CD4-positive, alpha-beta memory T cell (primary cell): ENCODE measurements around the gene EXOC4. TPM values are rescaled to one million over a fixed set of nuclear protein-coding genes. Genes with fewer than 3 reads are reported as not detected.

ENCODE experiments used
- CTCF ChIA-PET: fragments of 350-600 bp; sonication (Branson Sonifier 250); formaldehyde crosslinking; loops from one replicate; lab custom pipeline; 2021; ENCODE audit warnings: inconsistent platforms; ENCODE audit not compliant: partially characterized antibody; lab: Charles Lee
- POLR2A ChIA-PET: fragments of 350-600 bp; sonication (Branson Sonifier 250); formaldehyde crosslinking; loops from one replicate; lab custom pipeline; 2021; ENCODE audit not compliant: partially characterized antibody; lab: Charles Lee
- DNase-seq, 5 donors: peaks; one replicate each; pipeline versions ENCODE4 v3.0.0 to v3.0.0-alpha.2; 2020 to 2022; ENCODE audit warnings: mixed read lengths in 1 of 5
- H3K27ac ChIP-seq: one replicate; pipeline ENCODE4 v1.7.0; 2013; ENCODE audit warnings: low read depth, low read length
- H3K27me3 ChIP-seq: 2 replicates; pipeline ENCODE4 v1.7.0; 2013; ENCODE audit warnings: mild to moderate bottlenecking, low read length, moderate library complexity; ENCODE audit not compliant: insufficient read depth
- H3K36me3 ChIP-seq: 2 replicates; pipeline ENCODE4 v1.7.0; 2013; ENCODE audit warnings: mild to moderate bottlenecking, low read length, moderate library complexity; ENCODE audit not compliant: insufficient read depth
- H3K4me1 ChIP-seq: 2 replicates; pipeline ENCODE4 v1.7.0; 2013; ENCODE audit warnings: mild to moderate bottlenecking, low read length, moderate library complexity; ENCODE audit not compliant: insufficient read depth
- H3K4me3 ChIP-seq, 2 donors: one replicate each; pipeline ENCODE4 v1.7.0; 2013; ENCODE audit warnings: low read length in 2 of 2, mild to moderate bottlenecking in 1 of 2
- H3K9me3 ChIP-seq, 2 donors: one replicate each; pipeline ENCODE4 v1.7.0; 2013; ENCODE audit warnings: low read length in 2 of 2, control low read depth in 1 of 2; ENCODE audit not compliant: control insufficient read depth in 1 of 2
- H3K27ac Mint-ChIP-seq, 7 donors: one replicate each; pipeline ENCODE4 v1.8.0; 2020 to 2021; ENCODE audit warnings: mixed read lengths in 7 of 7, mild to moderate bottlenecking in 6 of 7, inconsistent platforms in 3 of 7, moderate library complexity in 3 of 7
- H3K27me3 Mint-ChIP-seq, 2 donors: one replicate each; pipeline ENCODE4 v1.8.0; 2020 to 2021; ENCODE audit warnings: mixed read lengths in 2 of 2
- H3K36me3 Mint-ChIP-seq, 2 donors: one replicate each; pipeline ENCODE4 v1.8.0; 2020 to 2021; ENCODE audit warnings: mixed read lengths in 2 of 2, inconsistent platforms in 1 of 2, mild to moderate bottlenecking in 1 of 2
- H3K4me1 Mint-ChIP-seq, 4 donors: one replicate each; pipeline ENCODE4 v1.8.0; 2020 to 2021; ENCODE audit warnings: mixed read lengths in 4 of 4, mild to moderate bottlenecking in 1 of 4
- H3K4me3 Mint-ChIP-seq, 8 donors: one replicate each; pipeline ENCODE4 v1.8.0; 2020 to 2021; ENCODE audit warnings: mixed read lengths in 8 of 8, mild to moderate bottlenecking in 7 of 8, moderate library complexity in 6 of 8, inconsistent platforms in 3 of 8
- H3K9me3 Mint-ChIP-seq, 8 donors: one replicate each; pipeline ENCODE4 v1.8.0; 2020 to 2021; ENCODE audit warnings: mixed read lengths in 8 of 8, mild to moderate bottlenecking in 5 of 8, inconsistent platforms in 3 of 8, moderate library complexity in 1 of 8
- intact Hi-C: fragments of 100-400 bp; cut with micrococcal nuclease; formaldehyde crosslinking; loops from one replicate; pipeline ENCODE4 v1.15.1; 2023
- polyA plus RNA-seq, 2 donors: library from polyadenylated mRNA; unstranded; fragments of 300-500 nt; fragmentation: Illumina TruSeq; gene quantifications; one replicate each; pipeline ENCODE4 v1.2.3, GENCODE V29; 2021
- total RNA-seq, 2 experiments: library from RNA; stranded (reverse); gene quantifications; one replicate each; pipeline ENCODE4 v1.2.3, GENCODE V29; 2021

Gene EXOC4
- total and polyA plus RNA-seq, 4 experiments from 2014 or later: 33.8 to 81.2 (median 58.1) TPM

DNA sequence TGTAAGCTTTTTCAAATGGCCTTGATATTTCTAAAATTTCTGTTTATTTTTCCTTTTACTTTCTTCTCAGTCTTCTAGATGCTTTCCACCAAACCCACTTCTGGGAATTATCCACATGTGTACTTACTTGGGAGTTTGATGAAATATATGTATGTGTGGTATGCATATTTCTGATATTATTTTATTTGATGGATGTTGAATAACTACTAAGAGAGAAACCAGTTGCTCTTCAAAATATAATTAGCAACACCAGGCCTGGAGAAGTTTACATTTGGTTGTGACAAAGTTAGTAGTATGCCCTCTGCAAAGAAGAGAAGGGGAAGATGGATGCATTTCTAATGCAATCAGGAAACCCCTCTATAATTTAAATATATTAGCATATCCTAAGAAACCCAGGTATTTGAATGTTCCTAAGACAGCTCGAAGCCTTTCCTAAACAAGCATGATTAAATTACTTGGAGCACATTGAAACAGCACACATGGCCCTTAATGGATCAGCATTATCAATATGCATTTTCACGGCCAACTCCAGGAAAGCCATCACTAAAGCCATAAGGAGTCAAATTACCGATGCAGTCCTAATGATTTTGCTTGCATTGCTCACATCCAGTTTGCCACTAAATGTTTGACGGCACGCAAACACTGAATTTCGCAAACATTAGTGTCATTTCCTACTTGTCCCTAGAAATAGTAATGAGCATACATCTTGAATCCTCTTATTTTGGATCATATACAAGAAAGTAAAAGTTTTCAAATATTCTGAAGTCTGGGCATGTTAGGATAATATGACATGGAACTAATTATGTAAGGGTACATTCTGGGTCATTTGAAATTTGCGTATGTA is 393.8 kb downstream of the EXOC4 start:
- intact Hi-C loops: no loop called here
- Mint-ChIP-seq H3K27me3 (no peaks in the 10 kb centered on the region), H3K9me3 (peaks cover 0 to 4% (median 0%) of the 10 kb centered on the region in 8 donors), H3K4me1 (peaks cover 0 to 2% (median under 1%) of the 10 kb centered on the region in 4 donors), H3K27ac (no peak overlapping the region), H3K36me3 (peaks cover 14 to 30% of the 10 kb centered on the region in 2 donors), H3K4me3 (no peak overlapping the region)
- no peak overlapping the region for H3K27ac ChIP-seq
- no peaks in the 10 kb centered on the region for H3K9me3 ChIP-seq
- CTCF ChIA-PET: no interaction called here
- no peaks in the 10 kb centered on the region for H3K27me3 ChIP-seq
- DNase-seq: no peak
- H3K36me3 ChIP-seq: no peaks in the 10 kb centered on the region
- POLR2A ChIA-PET: no interaction called here
- no peaks in the 10 kb centered on the region for H3K4me1 ChIP-seq
- no peak overlapping the region for H3K4me3 ChIP-seq

- Histone ChIP-seq H3K4me3 (no peak overlapping the region), H3K9me3 (no peaks in the 10 kb centered on the region), H3K27me3 (no peaks in the 10 kb centered on the region), H3K4me1 (no peaks in the 10 kb centered on the region), H3K36me3 (no peaks in the 10 kb centered on the region), H3K27ac (no peak overlapping the region)
- intact Hi-C loops: no loop called here
- H3K9me3 Mint-ChIP-seq: peaks cover 0 to 1% (median 0%) of the 10 kb centered on the region in 8 donors
- no peaks in the 10 kb centered on the region for H3K27me3 Mint-ChIP-seq
- DNase-seq: no peak
- peaks cover 0 to 2% (median under 1%) of the 10 kb centered on the region in 4 donors for H3K4me1 Mint-ChIP-seq
- POLR2A ChIA-PET: no interaction called here
- no peak overlapping the region for H3K27ac Mint-ChIP-seq
- CTCF ChIA-PET: no interaction called here
- peaks cover 0 to 11% of the 10 kb centered on the region in 2 donors for H3K36me3 Mint-ChIP-seq
- H3K4me3 Mint-ChIP-seq: no peak overlapping the region
Measured at GRCh38 chr7:133649593-133649992, 396.7 kb downstream of the EXOC4 start.

GRCh38 chr7:133650069-133650468 is 397.2 kb downstream of the EXOC4 start:
- H3K4me1 Mint-ChIP-seq: peaks cover 0 to 2% (median under 1%) of the 10 kb centered on the region in 4 donors
- ChIA-PET CTCF (no interaction called here), POLR2A (no interaction called here)
- intact Hi-C loops: no loop called here
- Histone ChIP-seq H3K4me3 (no peak overlapping the region), H3K36me3 (no peaks in the 10 kb centered on the region), H3K4me1 (no peaks in the 10 kb centered on the region), H3K27me3 (no peaks in the 10 kb centered on the region), H3K9me3 (no peaks in the 10 kb centered on the region), H3K27ac (no peak overlapping the region)
- H3K4me3 Mint-ChIP-seq: no peak overlapping the region
- DNase-seq: no peak
- no peak overlapping the region for H3K27ac Mint-ChIP-seq
- H3K27me3 Mint-ChIP-seq: no peaks in the 10 kb centered on the region
- H3K36me3 Mint-ChIP-seq: peaks cover 0 to 11% of the 10 kb centered on the region in 2 donors
- peaks cover 0 to 1% (median 0%) of the 10 kb centered on the region in 8 donors for H3K9me3 Mint-ChIP-seq

- Mint-ChIP-seq H3K4me3 (no peak overlapping the region), H3K36me3 (peaks cover 0 to 7% of the 10 kb centered on the region in 2 donors), H3K27ac (no peak overlapping the region), H3K4me1 (no peaks in the 10 kb centered on the region), H3K27me3 (no peaks in the 10 kb centered on the region), H3K9me3 (peaks cover 0 to 1% (median 0%) of the 10 kb centered on the region in 8 donors)
- Histone ChIP-seq H3K4me3 (no peak overlapping the region), H3K27me3 (no peaks in the 10 kb centered on the region), H3K27ac (no peak overlapping the region), H3K4me1 (no peaks in the 10 kb centered on the region), H3K36me3 (no peaks in the 10 kb centered on the region), H3K9me3 (no peaks in the 10 kb centered on the region)
- no peak for DNase-seq
- ChIA-PET CTCF (no interaction called here), POLR2A (no interaction called here)
- intact Hi-C loops: no loop called here
Measured at GRCh38 chr7:133650487-133651300, 397.8 kb downstream of the EXOC4 start.

GRCh38 chr7:133652547-133652946 is 399.7 kb downstream of the EXOC4 start:
- ChIA-PET POLR2A (no interaction called here), CTCF (no interaction called here)
- Mint-ChIP-seq H3K27me3 (no peaks in the 10 kb centered on the region), H3K4me1 (peaks cover 0 to 2% (median 0%) of the 10 kb centered on the region in 4 donors), H3K27ac (no peak overlapping the region), H3K9me3 (no peaks in the 10 kb centered on the region), H3K36me3 (peaks cover 0 to 4% of the 10 kb centered on the region in 2 donors), H3K4me3 (no peak overlapping the region)
- H3K27ac ChIP-seq: no peak overlapping the region
- intact Hi-C loops: no loop called here
- H3K27me3 ChIP-seq: no peaks in the 10 kb centered on the region
- H3K9me3 ChIP-seq: no peaks in the 10 kb centered on the region
- H3K4me1 ChIP-seq: no peaks in the 10 kb centered on the region
- H3K36me3 ChIP-seq: no peaks in the 10 kb centered on the region
- H3K4me3 ChIP-seq: no peak overlapping the region
- no peak for DNase-seq

- no peaks in the 10 kb centered on the region for H3K9me3 ChIP-seq
- no peaks in the 10 kb centered on the region for H3K4me1 ChIP-seq
- POLR2A ChIA-PET: no interaction called here
- no peaks in the 10 kb centered on the region for H3K36me3 ChIP-seq
- no peak overlapping the region for H3K4me3 Mint-ChIP-seq
- H3K27ac ChIP-seq: no peak overlapping the region
- no peak overlapping the region for H3K4me3 ChIP-seq
- intact Hi-C loops: no loop called here
- CTCF ChIA-PET: no interaction called here
- peaks cover 0 to 4% (median 2%) of the 10 kb centered on the region in 4 donors for H3K4me1 Mint-ChIP-seq
- no peak overlapping the region for H3K27ac Mint-ChIP-seq
- H3K27me3 ChIP-seq: no peaks in the 10 kb centered on the region
- no peak for DNase-seq
- H3K9me3 Mint-ChIP-seq: no peaks in the 10 kb centered on the region
- peaks cover 0 to 4% of the 10 kb centered on the region in 2 donors for H3K36me3 Mint-ChIP-seq
- H3K27me3 Mint-ChIP-seq: no peaks in the 10 kb centered on the region
Measured at GRCh38 chr7:133654547-133654946, 401.7 kb downstream of the EXOC4 start.

DNA sequence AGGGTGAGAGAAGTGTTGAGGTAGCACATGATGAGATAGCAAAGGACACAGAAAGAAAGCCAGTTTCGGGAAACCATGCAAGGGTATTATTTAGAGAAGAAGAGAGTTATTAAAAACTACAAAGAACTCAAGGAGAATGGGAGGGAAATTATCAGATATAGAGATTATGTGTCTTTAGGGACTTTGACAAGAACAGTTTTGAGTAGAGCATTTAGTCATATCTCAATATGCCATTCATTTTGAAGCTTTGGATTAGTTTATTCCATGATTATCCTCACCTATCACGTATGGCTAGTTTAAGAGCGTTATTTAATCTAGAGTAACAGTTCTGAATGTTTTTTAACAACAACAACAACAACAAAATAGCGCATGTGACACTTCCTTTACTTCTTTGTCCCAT is 409.4 kb downstream of the EXOC4 start:
- no peak overlapping the region for H3K27ac Mint-ChIP-seq
- POLR2A ChIA-PET: no interaction called here
- intact Hi-C loops: no loop called here
- DNase-seq: no peak
- H3K36me3 Mint-ChIP-seq: peaks cover 19 to 42% of the 10 kb centered on the region in 2 donors
- Histone ChIP-seq H3K27me3 (no peaks in the 10 kb centered on the region), H3K4me1 (no peaks in the 10 kb centered on the region), H3K27ac (no peak overlapping the region), H3K36me3 (no peaks in the 10 kb centered on the region), H3K9me3 (no peaks in the 10 kb centered on the region), H3K4me3 (no peak overlapping the region)
- H3K27me3 Mint-ChIP-seq: no peaks in the 10 kb centered on the region
- no peak overlapping the region for H3K4me3 Mint-ChIP-seq
- H3K4me1 Mint-ChIP-seq: peaks cover 0 to 7% (median 3%) of the 10 kb centered on the region in 4 donors
- H3K9me3 Mint-ChIP-seq: no peaks in the 10 kb centered on the region
- CTCF ChIA-PET: no interaction called here
